B cell (primary cell): ENCODE results near the gene ZNF660. TPM values are rescaled to one million over a fixed set of nuclear protein-coding genes. Genes with fewer than 3 reads are reported as not detected.

Experiments
- ATAC-seq: fragments of 200-7000 bp; cut with Tn5 transposase; one replicate; pipeline ENCODE4 v1.10.0; 2021; ENCODE audit warnings: low read depth, mild to moderate bottlenecking, moderate number of reproducible peaks, moderate library complexity
- CTCF ChIA-PET: fragments of 350-600 bp; sonication (Branson Sonifier 250); formaldehyde crosslinking; loops from one replicate; lab custom pipeline; 2021; ENCODE audit warnings: antibody characterized with exemption, inconsistent platforms; lab: Charles Lee
- POLR2A ChIA-PET: fragments of 350-600 bp; sonication (Branson Sonifier 250); formaldehyde crosslinking; loops from one replicate; lab custom pipeline; 2021; ENCODE audit warnings: antibody characterized with exemption; lab: Charles Lee
- DNase-seq: peaks from one replicate; pipeline ENCODE4 v3.0.0; 2013
- H2AFZ ChIP-seq: 2 replicates; pipeline ENCODE4 v1.6.1; 2012; ENCODE audit warnings: mild to moderate bottlenecking, low read depth, low read length; ENCODE audit not compliant: insufficient read depth, poor library complexity, severe bottlenecking
- H3K27ac ChIP-seq, 2 donors: 1 replicate in 1 of 2; 2 replicates in 1 of 2; pipeline ENCODE4 v1.5.1; 2012 to 2013; ENCODE audit warnings: low read length in 2 of 2, mild to moderate bottlenecking in 2 of 2, moderate library complexity in 1 of 2
- H3K27me3 ChIP-seq, 4 experiments: fragments of 200-600 bp in 1 of 4; sonication (generic) in 1 of 4; replicated peaks in 1 of 4; 1 replicate in 2 of 4; 2 replicates in 2 of 4; pipeline versions ENCODE4 v1.6.1 to v1.7.0; 2013 to 2016; ENCODE audit warnings: low read length in 3 of 4, mild to moderate bottlenecking in 2 of 4, mixed read lengths in 1 of 4, moderate library complexity in 1 of 4; ENCODE audit not compliant: insufficient read depth in 4 of 4, control insufficient read depth in 3 of 4; ENCODE audit errors: control extremely low read depth in 1 of 4
- H3K36me3 ChIP-seq, 2 experiments: replicated peaks in 1 of 2; 1 replicate in 1 of 2; 2 replicates in 1 of 2; pipeline versions ENCODE4 v1.6.1 to v1.7.1; 2013; ENCODE audit warnings: low read length in 1 of 2; ENCODE audit not compliant: insufficient read depth in 2 of 2, control insufficient read depth in 1 of 2; ENCODE audit errors: control extremely low read depth in 1 of 2, extremely low read depth in 1 of 2
- H3K4me1 ChIP-seq, 2 donors: fragments of 200-600 bp in 1 of 2; sonication (generic) in 1 of 2; 1 replicate in 1 of 2; 2 replicates in 1 of 2; pipeline versions ENCODE4 v1.5.1 to v1.6.1; 2013 to 2017; ENCODE audit warnings: low read length in 2 of 2; ENCODE audit not compliant: control insufficient read depth in 2 of 2, insufficient read depth in 2 of 2
- H3K4me2 ChIP-seq: replicated peaks from 2 replicates; pipeline ENCODE3; 2012; ENCODE audit warnings: mild to moderate bottlenecking, low read depth, low read length; ENCODE audit not compliant: poor library complexity, severe bottlenecking
- H3K4me3 ChIP-seq, 5 experiments: fragments of 200-600 bp in 1 of 5; sonication (generic) in 1 of 5; 1 replicate in 3 of 5; 2 replicates in 2 of 5; pipeline versions ENCODE4 v1.5.1 to v1.7.0; 2011 to 2016; ENCODE audit warnings: low read length in 4 of 5, mild to moderate bottlenecking in 4 of 5, low read depth in 2 of 5, control low read depth in 1 of 5, moderate library complexity in 1 of 5; ENCODE audit not compliant: insufficient read depth in 1 of 5; ENCODE audit errors: control extremely low read depth in 1 of 5, extremely low read depth in 1 of 5
- H3K79me2 ChIP-seq: fragments of 200-600 bp; sonication (generic); one replicate; pipeline ENCODE4 v1.6.0; 2016; ENCODE audit warnings: low read length; ENCODE audit not compliant: control insufficient read depth, insufficient read depth
- H3K9ac ChIP-seq: fragments of 200-600 bp; sonication (generic); 2 replicates; pipeline ENCODE4 v1.6.1; 2017; ENCODE audit warnings: mild to moderate bottlenecking, low read length, moderate library complexity
- H3K9me3 ChIP-seq, 3 donors: one replicate each; pipeline versions ENCODE4 v1.6.1 to v1.7.1; 2013; ENCODE audit warnings: low read length in 2 of 3; ENCODE audit not compliant: control insufficient read depth in 2 of 3, insufficient read depth in 1 of 3; ENCODE audit errors: control extremely low read depth in 1 of 3
- H4K20me1 ChIP-seq: 2 replicates; pipeline ENCODE4 v1.6.0; 2012; ENCODE audit warnings: mild to moderate bottlenecking, low read length; ENCODE audit not compliant: insufficient read depth, control insufficient read depth, poor library complexity, severe bottlenecking
- H3K27ac Mint-ChIP-seq: one replicate; pipeline ENCODE4 v1.8.0; 2021; ENCODE audit warnings: mixed read lengths
- H3K27me3 Mint-ChIP-seq: one replicate; pipeline ENCODE4 v1.8.0; 2021; ENCODE audit warnings: mixed read lengths
- H3K4me1 Mint-ChIP-seq: one replicate; pipeline ENCODE4 v1.8.0; 2021; ENCODE audit warnings: mixed read lengths
- H3K4me3 Mint-ChIP-seq: one replicate; pipeline ENCODE4 v1.8.0; 2021; ENCODE audit warnings: mixed read lengths
- H3K9me3 Mint-ChIP-seq: one replicate; pipeline ENCODE4 v1.8.0; 2022; ENCODE audit warnings: mixed read lengths; ENCODE audit not compliant: insufficient read depth
- EZH2 ChIP-seq: IDR thresholded peaks from 2 replicates; pipeline ENCODE4 v1.6.1; 2012; ENCODE audit warnings: borderline replicate concordance, low read depth, mild to moderate bottlenecking, moderate library complexity, low read length; ENCODE audit not compliant: insufficient read depth, poor library complexity, severe bottlenecking
- WGBS: methylation state at CpG from one replicate; pipeline ENCODE4 v1.1.5; 2013; ENCODE audit warnings: missing lambda C conversion rate; ENCODE audit not compliant: insufficient coverage; 5-methylcytosine and 5-hydroxymethylcytosine counted together
- intact Hi-C: fragments of 100-400 bp; cut with micrococcal nuclease; formaldehyde crosslinking; loops from one replicate; pipeline ENCODE4 v1.10.0; 2022
- polyA plus RNA-seq: library from polyadenylated mRNA; depleted of rRNA; stranded (reverse); fragments of >200 nt; gene quantifications from 2 replicates; pipeline ENCODE4 v1.2.3, GENCODE V29; 2012
- total RNA-seq, 2 donors: library from RNA; stranded (reverse); fragments of 120-200 nt in 1 of 2; gene quantifications; 1 replicate in 1 of 2; 2 replicates in 1 of 2; pipeline versions ENCODE4 v1.2.3 to v1.2.4, GENCODE V29; 2013 to 2022
- TF ChIP-seq, protein P1 (sequence below): fragments of 200-600 bp; IDR thresholded peaks from one replicate; pipeline ENCODE4 v1.8.0; 2022; ENCODE audit warnings: antibody characterized with exemption, mild to moderate bottlenecking

The ZNF660 gene
- total and polyA plus RNA-seq, 2 donors (not counting 1 experiment from before 2014, with no cell fraction given) = 0.49 to 8.7 TPM

GRCh38 chr3:44612678-44613077 lies 27.9 kb downstream of the ZNF660 start:
- intact Hi-C loops = no loop called here
- DNase-seq (no peak), ATAC-seq (no peak)
- Mint-ChIP-seq H3K27me3 (no peaks in the 10 kb centered on the region), H3K4me1 (no peaks in the 10 kb centered on the region), H3K9me3 (peaks cover 2% of the 10 kb centered on the region), H3K4me3 (no peak overlapping the region), H3K27ac (no peak overlapping the region)
- peaks cover 0 to 3% (median 0%) of the 10 kb centered on the region in 3 donors for H3K9me3 ChIP-seq
- no peaks in the 10 kb centered on the region for H4K20me1 ChIP-seq
- H3K27ac ChIP-seq = no peak overlapping the region
- CTCF ChIA-PET = no interaction called here
- no peaks in the 10 kb centered on the region for H3K4me1 ChIP-seq
- no peak overlapping the region for H3K4me2 ChIP-seq
- no peaks in the 10 kb centered on the region for H3K27me3 ChIP-seq
- TF ChIP-seq, protein P1, sequence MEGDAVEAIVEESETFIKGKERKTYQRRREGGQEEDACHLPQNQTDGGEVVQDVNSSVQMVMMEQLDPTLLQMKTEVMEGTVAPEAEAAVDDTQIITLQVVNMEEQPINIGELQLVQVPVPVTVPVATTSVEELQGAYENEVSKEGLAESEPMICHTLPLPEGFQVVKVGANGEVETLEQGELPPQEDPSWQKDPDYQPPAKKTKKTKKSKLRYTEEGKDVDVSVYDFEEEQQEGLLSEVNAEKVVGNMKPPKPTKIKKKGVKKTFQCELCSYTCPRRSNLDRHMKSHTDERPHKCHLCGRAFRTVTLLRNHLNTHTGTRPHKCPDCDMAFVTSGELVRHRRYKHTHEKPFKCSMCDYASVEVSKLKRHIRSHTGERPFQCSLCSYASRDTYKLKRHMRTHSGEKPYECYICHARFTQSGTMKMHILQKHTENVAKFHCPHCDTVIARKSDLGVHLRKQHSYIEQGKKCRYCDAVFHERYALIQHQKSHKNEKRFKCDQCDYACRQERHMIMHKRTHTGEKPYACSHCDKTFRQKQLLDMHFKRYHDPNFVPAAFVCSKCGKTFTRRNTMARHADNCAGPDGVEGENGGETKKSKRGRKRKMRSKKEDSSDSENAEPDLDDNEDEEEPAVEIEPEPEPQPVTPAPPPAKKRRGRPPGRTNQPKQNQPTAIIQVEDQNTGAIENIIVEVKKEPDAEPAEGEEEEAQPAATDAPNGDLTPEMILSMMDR = no peak
- no peak for TF ChIP-seq EZH2
- no peak overlapping the region for H3K4me3 ChIP-seq
- no peaks in the 10 kb centered on the region for H3K36me3 ChIP-seq
- H3K79me2 ChIP-seq = no peaks in the 10 kb centered on the region
- no peak overlapping the region for H3K9ac ChIP-seq
- H2AFZ ChIP-seq = no peak overlapping the region
- POLR2A ChIA-PET = interaction anchor here (0.7 kb wide), 1 partner anchor 100 kb away, joined by 3 read pairs; the partner anchor contains the start of gene ZNF502

DNA sequence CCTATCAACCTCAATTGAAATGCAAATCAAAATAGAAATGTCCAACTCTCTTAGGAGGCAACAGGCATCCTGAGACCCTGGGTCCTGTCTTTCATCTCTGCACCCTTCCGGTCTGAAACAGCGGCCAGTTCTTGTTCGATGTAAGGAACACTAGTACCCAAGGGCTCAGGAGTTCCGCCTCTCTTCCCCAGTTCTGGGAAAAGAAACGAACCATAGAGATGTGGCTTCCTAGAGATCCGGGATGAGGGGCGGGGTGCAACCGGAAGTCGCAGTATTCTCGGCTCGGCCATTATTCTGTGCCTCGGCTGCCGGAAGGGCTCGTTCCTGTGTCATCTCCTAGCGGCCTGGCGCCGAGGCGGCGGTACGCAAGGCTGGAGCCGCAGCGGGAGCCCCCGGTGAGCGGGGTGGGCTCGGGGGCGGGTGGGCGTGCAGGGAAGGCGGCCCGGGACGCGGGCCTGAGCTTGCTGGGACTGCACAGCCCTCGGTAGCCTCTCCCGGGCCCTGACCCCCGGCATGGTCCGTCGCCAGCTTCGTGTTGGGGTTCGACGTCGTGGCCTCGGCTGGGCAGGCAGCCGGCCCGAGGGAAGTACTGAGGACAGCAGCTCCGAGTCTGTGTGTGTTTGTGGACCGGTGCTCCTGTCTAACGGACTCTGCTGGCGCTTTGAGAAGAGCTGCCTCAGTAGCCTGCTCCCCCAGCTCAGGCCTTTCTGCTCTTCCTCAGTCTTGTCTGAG lies 40.2 kb downstream of the ZNF660 start, which contains the start of gene ZNF197:
ZNF197 (plus strand) TSS at position 288 of the 732 bp plus-strand sequence. CDS start 4,119 bp downstream, outside the sequence.
- CTCF ChIA-PET = no interaction called here

More for the DNA sequence above, 40.2 kb downstream of the ZNF660 start, which contains the start of gene ZNF197:
- peak; percentile 88 for ATAC-seq
- no peak for TF ChIP-seq EZH2
- TF ChIP-seq, protein P1 = no peak
- Histone ChIP-seq H3K27me3 (no peaks in the 10 kb centered on the region), H3K9me3 (no peaks in the 10 kb centered on the region), H3K4me3 (peak within 1 kb of the TSS; percentile 70 to 93 (median 80)), H3K79me2 (peaks cover 35% of the 10 kb centered on the region), H3K4me2 (peak within 1 kb of the TSS; percentile 82), H2AFZ (peak within 1 kb of the TSS; percentile 89), H3K4me1 (peaks cover 13 to 16% of the 10 kb centered on the region in 2 donors), H4K20me1 (peaks cover 13% of the 10 kb centered on the region), H3K9ac (peak within 1 kb of the TSS; percentile 77), H3K36me3 (peaks cover 0 to 10% of the 10 kb centered on the region in 2 experiments), H3K27ac (peak within 1 kb of the TSS; percentile 51 to 73)
- Mint-ChIP-seq H3K4me1 (peaks cover 27% of the 10 kb centered on the region), H3K27me3 (no peaks in the 10 kb centered on the region), H3K4me3 (peak within 1 kb of the TSS; percentile 92), H3K9me3 (no peaks in the 10 kb centered on the region), H3K27ac (peak within 1 kb of the TSS; percentile 80)
- intact Hi-C loops = loop anchor here (1.0 to 5.0 kb wide), 4 partner anchors 23 to 136 kb away; partner anchors contain the start of genes KIAA1143, KIF15 and ZNF35
- WGBS = 0% methylated on average over 44 of the region's 47 CpGs
- peak; percentile 64 for DNase-seq
- POLR2A ChIA-PET = interaction anchor here (0.8 to 1.1 kb wide), 3 partner anchors 24 to 137 kb away, joined by 4 to 6 read pairs (median 4); partner anchors contain the start of genes KIAA1143, KIF15 and ZNF35
